GM10248 (cell line): ENCODE data around the gene TMEM252.

Experiments used
- CTCF ChIA-PET: fragments of 300-600 bp; sonication (Branson Sonifier 250); formaldehyde crosslinking; extraction: SDS; loops from one replicate; lab custom pipeline; 2021; ENCODE audit warnings: antibody characterized with exemption; lab: Yijun Ruan, JAX
- POLR2A ChIA-PET: fragments of 350-650 bp; sonication (Branson Sonifier 250); formaldehyde crosslinking; extraction: SDS; loops from one replicate; lab custom pipeline; 2020; ENCODE audit warnings: antibody characterized with exemption; lab: Yijun Ruan, JAX
- DNase-seq: peaks from one replicate; pipeline ENCODE4 v3.0.0; 2012; ENCODE audit errors: extremely low spot score
- CTCF ChIP-seq: IDR thresholded peaks from 2 replicates; pipeline ENCODE4 v1.5.1; 2012; ENCODE audit warnings: mild to moderate bottlenecking, low read depth; ENCODE audit errors: extremely low read depth, missing control alignments, control extremely low read depth

Gene TMEM252

GRCh38 chr9:68496356-68496755 is 44.3 kb downstream of the TMEM252 start:
- TF ChIP-seq CTCF = no peak
- ChIA-PET CTCF (no interaction called here), POLR2A (no interaction called here)
- no peak for DNase-seq

GRCh38 chr9:68495247-68495646 is 45.4 kb downstream of the TMEM252 start:
- ChIA-PET CTCF (interaction anchor here (1.2 kb wide), 1 partner anchor 65 kb away, joined by 4 read pairs; no protein-coding TSS in a partner anchor), POLR2A (no interaction called here)
- no peak for TF ChIP-seq CTCF

GRCh38 chr9:68493958-68494577 is 46.6 kb downstream of the TMEM252 start:
- DNase-seq = no peak
- TF ChIP-seq CTCF = no peak
- ChIA-PET POLR2A (interaction anchor here (0.5 kb wide), 1 partner anchor 39 kb away, joined by 3 read pairs; no protein-coding TSS in a partner anchor), CTCF (interaction anchor here (0.8 to 2.6 kb wide), 9 partner anchors 8 to 74 kb away, joined by 3 to 13 read pairs (median 4); partner anchors contain the start of gene TMEM252)

More at GRCh38 chr9:68495247-68495646, 45.4 kb downstream of the TMEM252 start:
- no peak for DNase-seq

GRCh38 chr9:68493541-68493940 is 47.1 kb downstream of the TMEM252 start:
- POLR2A ChIA-PET = no interaction called here
- DNase-seq = no peak
- TF ChIP-seq CTCF = no peak
- CTCF ChIA-PET = interaction anchor here (0.9 to 2.6 kb wide), 7 partner anchors 9 to 75 kb away, joined by 3 to 13 read pairs (median 5); partner anchors contain the start of gene TMEM252

GRCh38 chr9:68492806-68493205 is 47.9 kb downstream of the TMEM252 start:
- ChIA-PET CTCF (interaction anchor here (1.3 to 2.6 kb wide), 5 partner anchors 8 to 75 kb away, joined by 3 to 13 read pairs (median 5); no protein-coding TSS in a partner anchor), POLR2A (no interaction called here)
- DNase-seq = no peak

GRCh38 chr9:68489646-68490045 is 51.0 kb downstream of the TMEM252 start:
- TF ChIP-seq CTCF = no peak
- CTCF ChIA-PET = interaction anchor here (1.0 to 1.4 kb wide), 2 partner anchors 38 to 63 kb away, joined by 3 read pairs; no protein-coding TSS in a partner anchor
- POLR2A ChIA-PET = no interaction called here
- DNase-seq = no peak

More at GRCh38 chr9:68492806-68493205, 47.9 kb downstream of the TMEM252 start:
- no peak for TF ChIP-seq CTCF
